ENCODE data around the gene PCED1B. TPM values are rescaled to one million over a fixed set of nuclear protein-coding genes. Genes with fewer than 3 reads are reported as not detected.

PCED1B gene
- total RNA-seq, 1 experiment from 2014 or later: 3.3 TPM

DNA sequence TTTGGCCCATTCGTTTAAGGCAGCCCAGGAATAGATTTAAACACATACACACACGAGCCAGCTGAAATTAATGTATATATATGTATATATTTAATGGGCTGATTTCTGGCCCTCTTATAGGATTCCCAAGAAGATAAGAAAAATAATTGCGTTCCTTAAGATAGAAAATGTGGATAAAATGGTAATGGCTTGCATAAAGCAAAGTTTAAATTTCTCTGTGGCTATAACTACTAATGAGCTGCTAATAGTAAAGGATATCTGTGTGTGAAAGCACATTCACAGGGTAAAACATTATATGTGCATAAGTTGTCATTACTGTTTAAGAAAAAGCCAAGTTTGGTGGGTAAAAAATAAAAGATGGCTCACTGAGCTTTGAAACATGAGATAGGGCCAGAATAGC, 134.0 kb downstream of the PCED1B start:
- peaks cover 12 to 21% of the 10 kb centered on the region in 2 experiments for H3K4me1 Mint-ChIP-seq
- H3K14ac ChIP-seq (ENCODE audit: insufficient read depth, low read length): no peak overlapping the region
- TF ChIP-seq, protein P1, sequence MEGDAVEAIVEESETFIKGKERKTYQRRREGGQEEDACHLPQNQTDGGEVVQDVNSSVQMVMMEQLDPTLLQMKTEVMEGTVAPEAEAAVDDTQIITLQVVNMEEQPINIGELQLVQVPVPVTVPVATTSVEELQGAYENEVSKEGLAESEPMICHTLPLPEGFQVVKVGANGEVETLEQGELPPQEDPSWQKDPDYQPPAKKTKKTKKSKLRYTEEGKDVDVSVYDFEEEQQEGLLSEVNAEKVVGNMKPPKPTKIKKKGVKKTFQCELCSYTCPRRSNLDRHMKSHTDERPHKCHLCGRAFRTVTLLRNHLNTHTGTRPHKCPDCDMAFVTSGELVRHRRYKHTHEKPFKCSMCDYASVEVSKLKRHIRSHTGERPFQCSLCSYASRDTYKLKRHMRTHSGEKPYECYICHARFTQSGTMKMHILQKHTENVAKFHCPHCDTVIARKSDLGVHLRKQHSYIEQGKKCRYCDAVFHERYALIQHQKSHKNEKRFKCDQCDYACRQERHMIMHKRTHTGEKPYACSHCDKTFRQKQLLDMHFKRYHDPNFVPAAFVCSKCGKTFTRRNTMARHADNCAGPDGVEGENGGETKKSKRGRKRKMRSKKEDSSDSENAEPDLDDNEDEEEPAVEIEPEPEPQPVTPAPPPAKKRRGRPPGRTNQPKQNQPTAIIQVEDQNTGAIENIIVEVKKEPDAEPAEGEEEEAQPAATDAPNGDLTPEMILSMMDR (conservative IDR thresholded peaks at IDR 0.05): no peak

More for the DNA sequence above, 134.0 kb downstream of the PCED1B start:
- WGBS (ENCODE audit: extremely low coverage, insufficient read length, low lambda C conversion rate): no CpG with 5 or more reads among the region's 3 CpGs
- Histone ChIP-seq H2BK15ac (ENCODE audit: low read depth, low read length) (no peak overlapping the region), H2BK20ac (ENCODE audit: low read depth, low read length, poor library complexity, severe bottlenecking) (no peak overlapping the region), H3K4me1 (ENCODE audit: insufficient read depth, low read length) (no peaks in the 10 kb centered on the region; the same call in 1 of the 2 replicates), H3K18ac (ENCODE audit: insufficient read length, low read depth, low read length) (no peak overlapping the region), H3K9ac (ENCODE audit: extremely low read depth, insufficient read length, low read length) (no peak overlapping the region), H3K56ac (ENCODE audit: insufficient read length, low read depth, low read length) (no peak overlapping the region), H4K91ac (ENCODE audit: insufficient read length, low read depth, low read length) (no peak overlapping the region), H2BK12ac (ENCODE audit: insufficient read length, low read depth, low read length) (no peak overlapping the region), H4K5ac (ENCODE audit: insufficient read length, low read depth, low read length) (no peak overlapping the region), H3K79me1 (ENCODE audit: insufficient read depth, low read depth, low read length, poor library complexity, severe bottlenecking) (no peaks in the 10 kb centered on the region), H3T11ph (ENCODE audit: low read length) (no peak overlapping the region), H2AFZ (ENCODE audit: low read length) (no peak overlapping the region), H2BK5ac (ENCODE audit: insufficient read length, low read length) (no peak overlapping the region), H2AK5ac (ENCODE audit: insufficient read length, low read length) (no peak overlapping the region), H2BK120ac (ENCODE audit: low read depth, low read length, poor library complexity, severe bottlenecking) (no peak overlapping the region), H4K20me1 (ENCODE audit: control insufficient read depth, insufficient read depth, insufficient read length) (no peaks in the 10 kb centered on the region), H3K23me2 (ENCODE audit: insufficient read length, low read depth, low read length, poor library complexity, severe bottlenecking) (no peaks in the 10 kb centered on the region), H3K4me2 (ENCODE audit: insufficient read depth, insufficient read length, low read length) (no peak overlapping the region), H4K8ac (replicated peaks; ENCODE audit: insufficient read length, low read depth, low read length) (no peak overlapping the region), H3K27ac (ENCODE audit: insufficient read length, low read depth, low read length) (no peak overlapping the region), H3K79me2 (ENCODE audit: insufficient read depth, low read length) (no peaks in the 10 kb centered on the region), H3K27me3 (ENCODE audit: insufficient read depth, low read length) (no peaks in the 10 kb centered on the region), H3K23ac (ENCODE audit: insufficient read length, low read depth, low read length) (no peak overlapping the region), H3K9me3 (ENCODE audit: control insufficient read depth, low read depth, low read length) (no peaks in the 10 kb centered on the region), H3K4ac (ENCODE audit: low read depth, low read length) (no peak overlapping the region)
- DNase-seq: no peak
- Mint-ChIP-seq H3K27ac (no peak overlapping the region), H3K27me3 (ENCODE audit: low read depth) (no peaks in the 10 kb centered on the region), H3K4me3 (no peak overlapping the region), H3K9me3 (no peaks in the 10 kb centered on the region), H3K36me3 (ENCODE audit: insufficient read depth in 1 of 3, low read depth in 3 of 3) (no peaks in the 10 kb centered on the region)
